Endothelial cell of umbilical vein (primary cell): ENCODE data around the gene ALDH4A1. TPM values are rescaled to one million over a fixed set of nuclear protein-coding genes. Genes with fewer than 3 reads are reported as not detected.
A peak's percentile ranks its signal among the peaks of the same experiment; 100 is the strongest.

Source experiments
- BruUV-seq: library from RNA; stranded (reverse); fragments of 400-500 nt; replicated peaks from 2 replicates; lab custom pipeline; 2021; lab: Mats Ljungman, UMichigan
- CTCF ChIA-PET: fragments of 300-600, 350-600 bp; sonication (Branson Sonifier 250); formaldehyde crosslinking; loops from one replicate; lab custom pipeline; 2021; ENCODE audit warnings: antibody characterized with exemption, inconsistent platforms; lab: Charles Lee
- POLR2A ChIA-PET: fragments of 300-600, 350-600 bp; sonication (Branson Sonifier 250); formaldehyde crosslinking; loops from one replicate; lab custom pipeline; 2021; ENCODE audit warnings: antibody characterized with exemption, inconsistent platforms; lab: Charles Lee
- DNase-seq: peaks from one replicate; pipeline ENCODE4 v3.0.0-alpha.2; 2011; ENCODE audit warnings: low read depth, low spot score
- FAIRE-seq: peaks from 2 replicates; lab custom pipeline; 2011; peaks lifted over from hg19 to GRCh38; lab: Jason Lieb, UNC
- H2AFZ ChIP-seq: 2 replicates; pipeline ENCODE4 v1.6.0; 2012; ENCODE audit warnings: low read depth, low read length, control low read depth, inconsistent platforms
- H3K27ac ChIP-seq: 2 replicates; pipeline ENCODE4 v1.5.1; 2011; ENCODE audit warnings: low read depth, mild to moderate bottlenecking, control low read depth, low read length, moderate library complexity; ENCODE audit not compliant: insufficient read depth
- H3K27me3 ChIP-seq, 2 experiments: 2 replicates each; pipeline versions ENCODE4 v1.6.0 to v1.6.1; 2011; ENCODE audit warnings: low read length in 2 of 2, mixed read lengths in 1 of 2; ENCODE audit not compliant: control insufficient read depth in 2 of 2, insufficient read depth in 2 of 2
- H3K36me3 ChIP-seq, 2 experiments: 2 replicates in 1 of 2; 3 replicates in 1 of 2; pipeline ENCODE4 v1.5.1; 2011; ENCODE audit warnings: low read length in 2 of 2, mild to moderate bottlenecking in 1 of 2, moderate library complexity in 1 of 2; ENCODE audit not compliant: control insufficient read depth in 2 of 2, insufficient read depth in 2 of 2; ENCODE audit errors: extremely low read depth in 1 of 2
- H3K4me1 ChIP-seq: 3 replicates; pipeline ENCODE4 v1.5.1; 2011; ENCODE audit warnings: mild to moderate bottlenecking, low read length; ENCODE audit not compliant: control insufficient read depth, insufficient read depth; ENCODE audit errors: extremely low read depth
- H3K4me2 ChIP-seq: 2 replicates; pipeline ENCODE4 v1.6.1; 2011; ENCODE audit warnings: low read length, control low read depth, mixed read lengths; ENCODE audit not compliant: insufficient read depth
- H3K4me3 ChIP-seq, 3 experiments: fragments of 200-600 bp in 1 of 3; sonication (generic), shearing (Covaris generic) in 1 of 3; replicated peaks in 1 of 3; 2 replicates each; pipeline ENCODE4 v1.5.1; 2011 to 2016; ENCODE audit warnings: control low read depth in 3 of 3, low read length in 3 of 3, mild to moderate bottlenecking in 2 of 3, inconsistent platforms in 1 of 3, low read depth in 1 of 3, moderate library complexity in 1 of 3; ENCODE audit not compliant: insufficient read depth in 1 of 3
- H3K79me2 ChIP-seq: 2 replicates; pipeline ENCODE4 v1.6.0; 2012; ENCODE audit warnings: low read length, inconsistent platforms; ENCODE audit not compliant: control insufficient read depth, insufficient read depth
- H3K9ac ChIP-seq: replicated peaks from 2 replicates; pipeline ENCODE3; 2011; ENCODE audit warnings: low read length, control low read depth; ENCODE audit not compliant: insufficient read depth; ENCODE audit errors: extremely low read depth
- H3K9me1 ChIP-seq: replicated peaks from 3 replicates; pipeline ENCODE4 v1.6.0; 2011; ENCODE audit warnings: mild to moderate bottlenecking, low read length; ENCODE audit not compliant: control insufficient read depth, insufficient read depth; ENCODE audit errors: extremely low read depth
- H3K9me3 ChIP-seq: replicated peaks from 2 replicates; pipeline ENCODE4 v1.5.1; 2012; ENCODE audit warnings: low read length, inconsistent platforms; ENCODE audit not compliant: control insufficient read depth, insufficient read depth
- H4K20me1 ChIP-seq: replicated peaks from 2 replicates; pipeline ENCODE3; 2011; ENCODE audit warnings: mild to moderate bottlenecking, low read length; ENCODE audit not compliant: control insufficient read depth, insufficient read depth; ENCODE audit errors: extremely low read depth
- EZH2 ChIP-seq: IDR thresholded peaks from 2 replicates; pipeline ENCODE4 v1.6.1; 2012; ENCODE audit warnings: borderline replicate concordance, low read depth, mild to moderate bottlenecking, moderate library complexity, low read length, inconsistent platforms; ENCODE audit not compliant: severe bottlenecking
- FOS ChIP-seq: IDR thresholded peaks from 2 replicates; pipeline ENCODE4 v1.6.1; 2011; ENCODE audit warnings: mild to moderate bottlenecking, low read length, moderate library complexity, borderline replicate concordance; ENCODE audit not compliant: insufficient read depth
- GATA2 ChIP-seq: IDR thresholded peaks from 2 replicates; pipeline ENCODE4 v1.7.0; 2011; ENCODE audit warnings: low read depth, mild to moderate bottlenecking, moderate library complexity, mixed read lengths, low read length; ENCODE audit not compliant: insufficient read length, insufficient read depth
- JUN ChIP-seq: IDR thresholded peaks from 2 replicates; pipeline ENCODE4 v1.6.1; 2011; ENCODE audit warnings: borderline replicate concordance, low read depth; ENCODE audit not compliant: insufficient read length, insufficient read depth
- MAX ChIP-seq: IDR thresholded peaks from 2 replicates; pipeline ENCODE4 v1.6.1; 2011; ENCODE audit not compliant: insufficient read depth, insufficient read length
- MYC ChIP-seq: IDR thresholded peaks from one replicate; pipeline ENCODE4 v1.6.1; 2011; ENCODE audit warnings: mild to moderate bottlenecking, low read depth, low read length
- POLR2A ChIP-seq: IDR thresholded peaks from 2 replicates; pipeline ENCODE4 v1.6.1; 2012; ENCODE audit warnings: low read depth, mild to moderate bottlenecking, control low read depth, low read length
- POLR2AphosphoS5 ChIP-seq: IDR thresholded peaks from 2 replicates; pipeline ENCODE4 v1.6.1; 2012; ENCODE audit warnings: low read depth, mild to moderate bottlenecking, control low read depth, low read length, moderate library complexity; ENCODE audit not compliant: insufficient read depth
- dilution Hi-C: fragments of 300-500 bp; cut with MboI; formaldehyde crosslinking; loops from one replicate; pipeline ENCODE4 v1.15.0; 2019; ENCODE audit warnings: low sequenced_read_pairs; ENCODE audit not compliant: extremely low pct_ligation_motif_present
- intact Hi-C: fragments of 100-400 bp; cut with micrococcal nuclease; formaldehyde crosslinking; loops from one replicate; pipeline ENCODE4 v1.10.0; 2022
- polyA plus RNA-seq, 4 experiments: library from polyadenylated mRNA; depleted of rRNA in 3 of 4; stranded (reverse) in 3 of 4; unstranded in 1 of 4; fragments of >200 nt; gene quantifications; 2 replicates each; pipeline versions ENCODE4 v1.2.1 to v1.2.3, GENCODE V29; 2011 to 2012; ENCODE audit warnings: missing spikeins in 1 of 4
- total RNA-seq: library from RNA; stranded (reverse); gene quantifications from 2 replicates; pipeline ENCODE4 v1.2.3, GENCODE V29; 2021
- TF ChIP-seq, protein P1 (sequence below), 2 donors: IDR thresholded peaks; 1 replicate in 1 of 2; 2 replicates in 1 of 2; pipeline ENCODE4 v1.5.1; 2011; ENCODE audit warnings: low read length in 2 of 2, mild to moderate bottlenecking in 2 of 2, moderate library complexity in 2 of 2, control low read depth in 1 of 2, inconsistent platforms in 1 of 2, low read depth in 1 of 2; ENCODE audit not compliant: insufficient read depth in 1 of 2; ENCODE audit errors: extremely low read depth in 1 of 2

ALDH4A1 gene
- total and polyA plus RNA-seq, 2 donors (not counting 3 experiments of a cell fraction or from before 2014, with no cell fraction given), result 17.4 to 18.5 TPM

GRCh38 chr1:18948913-18949685 lies 46.7 kb upstream of the ALDH4A1 start:
- intact Hi-C loops, result no loop called here
- peak; percentile 41 for DNase-seq

More at GRCh38 chr1:18948913-18949685, 46.7 kb upstream of the ALDH4A1 start:
- Histone ChIP-seq H3K79me2 (peaks cover 98% of the 10 kb centered on the region), H2AFZ (peak overlapping the region; percentile 51), H4K20me1 (no peaks in the 10 kb centered on the region), H3K36me3 (no peaks in the 10 kb centered on the region), H3K27ac (peak overlapping the region; percentile 78), H3K27me3 (no peaks in the 10 kb centered on the region), H3K4me2 (peak overlapping the region; percentile 78), H3K9ac (peak overlapping the region; percentile 64), H3K4me1 (peaks cover 51% of the 10 kb centered on the region), H3K4me3 (peak overlapping the region in 1 of 3 experiments; percentile 4), H3K9me1 (no peaks in the 10 kb centered on the region), H3K9me3 (no peaks in the 10 kb centered on the region)
- FAIRE-seq, result peak; percentile 64
- TF ChIP-seq, protein P1, sequence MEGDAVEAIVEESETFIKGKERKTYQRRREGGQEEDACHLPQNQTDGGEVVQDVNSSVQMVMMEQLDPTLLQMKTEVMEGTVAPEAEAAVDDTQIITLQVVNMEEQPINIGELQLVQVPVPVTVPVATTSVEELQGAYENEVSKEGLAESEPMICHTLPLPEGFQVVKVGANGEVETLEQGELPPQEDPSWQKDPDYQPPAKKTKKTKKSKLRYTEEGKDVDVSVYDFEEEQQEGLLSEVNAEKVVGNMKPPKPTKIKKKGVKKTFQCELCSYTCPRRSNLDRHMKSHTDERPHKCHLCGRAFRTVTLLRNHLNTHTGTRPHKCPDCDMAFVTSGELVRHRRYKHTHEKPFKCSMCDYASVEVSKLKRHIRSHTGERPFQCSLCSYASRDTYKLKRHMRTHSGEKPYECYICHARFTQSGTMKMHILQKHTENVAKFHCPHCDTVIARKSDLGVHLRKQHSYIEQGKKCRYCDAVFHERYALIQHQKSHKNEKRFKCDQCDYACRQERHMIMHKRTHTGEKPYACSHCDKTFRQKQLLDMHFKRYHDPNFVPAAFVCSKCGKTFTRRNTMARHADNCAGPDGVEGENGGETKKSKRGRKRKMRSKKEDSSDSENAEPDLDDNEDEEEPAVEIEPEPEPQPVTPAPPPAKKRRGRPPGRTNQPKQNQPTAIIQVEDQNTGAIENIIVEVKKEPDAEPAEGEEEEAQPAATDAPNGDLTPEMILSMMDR (IDR thresholded peaks at IDR 0.05; ENCODE audit: extremely low read depth in 1 of 2, insufficient read depth in 1 of 2, low read depth in 1 of 2, low read length in 2 of 2), result no peak
- TF ChIP-seq POLR2A, result no peak
- no peak for TF ChIP-seq JUN
- no peak for TF ChIP-seq FOS
- TF ChIP-seq EZH2, result no peak
- no peak for TF ChIP-seq MAX
- no peak for TF ChIP-seq MYC
- no peak for TF ChIP-seq POLR2AphosphoS5
- no peak for TF ChIP-seq GATA2
- ChIA-PET POLR2A (interaction anchor here (1.2 kb wide), 1 partner anchor 22 kb away, joined by 3 read pairs; no protein-coding TSS in a partner anchor), CTCF (interaction anchor here (0.7 to 5.5 kb wide), 10 partner anchors 9 to 134 kb away, joined by 3 to 70 read pairs (median 5); no protein-coding TSS in a partner anchor)
- dilution Hi-C loops, result no loop called here
- no TSS peak for BruUV-seq
